Hematopoietic multipotent progenitor cell treated with erythropoietin and hydrocortisone succinate and interleukin-3 and kit ligand, for 15 days (in vitro differentiated cells): Measurements from ENCODE around the gene LIMS1.
"Not testable (repeated sequence)": the region's sequence is repeated elsewhere in the genome, so short reads cannot be mapped to it uniquely, and the experiment has no call there.

Experiments used
- DNase-seq: peaks from one replicate; pipeline ENCODE4 v3.0.0-alpha.2; 2015; ENCODE audit warnings: low spot score

LIMS1 gene, protein sequence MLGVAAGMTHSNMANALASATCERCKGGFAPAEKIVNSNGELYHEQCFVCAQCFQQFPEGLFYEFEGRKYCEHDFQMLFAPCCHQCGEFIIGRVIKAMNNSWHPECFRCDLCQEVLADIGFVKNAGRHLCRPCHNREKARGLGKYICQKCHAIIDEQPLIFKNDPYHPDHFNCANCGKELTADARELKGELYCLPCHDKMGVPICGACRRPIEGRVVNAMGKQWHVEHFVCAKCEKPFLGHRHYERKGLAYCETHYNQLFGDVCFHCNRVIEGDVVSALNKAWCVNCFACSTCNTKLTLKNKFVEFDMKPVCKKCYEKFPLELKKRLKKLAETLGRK

GRCh38 chr2:108533832-108534583, at the start of gene LIMS1:
Gene LIMS1 (plus strand): TSS chr2:108534470. CDS start chr2:108534563, 93 bp downstream.
- peak; percentile 84 for DNase-seq

- no peak for DNase-seq
Measured at GRCh38 chr2:108485253-108485652, 49.0 kb upstream of the LIMS1 start.

DNA sequence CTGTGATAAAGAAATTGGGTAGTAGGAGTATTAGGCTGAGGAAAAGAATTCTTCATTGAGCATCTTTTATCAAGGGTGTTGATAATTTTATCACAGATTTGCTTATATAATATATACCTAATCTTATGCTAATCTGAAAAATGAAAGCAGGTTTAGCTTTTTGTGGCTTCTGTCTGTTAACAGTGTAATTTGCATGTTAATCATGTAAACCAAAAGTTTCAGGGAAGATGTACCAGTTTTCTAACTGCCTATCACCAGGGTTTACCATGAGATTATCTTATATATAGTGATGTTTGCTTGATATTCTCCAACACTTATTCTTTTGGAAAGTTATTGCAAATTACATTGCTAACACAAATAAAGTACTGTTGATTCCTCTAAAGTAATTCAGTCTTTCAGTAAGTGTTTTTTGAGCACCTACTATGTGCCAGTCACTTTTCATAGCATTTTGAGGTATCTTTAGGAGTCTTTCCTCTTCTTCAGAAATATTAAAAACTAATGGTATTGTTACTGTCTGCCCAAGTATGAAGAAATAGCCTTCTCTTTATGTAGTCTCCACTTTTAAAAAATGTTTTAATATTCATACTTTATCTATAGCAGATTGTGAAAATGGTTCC, 43.7 kb upstream of the LIMS1 start:
- DNase-seq, result no peak

DNA sequence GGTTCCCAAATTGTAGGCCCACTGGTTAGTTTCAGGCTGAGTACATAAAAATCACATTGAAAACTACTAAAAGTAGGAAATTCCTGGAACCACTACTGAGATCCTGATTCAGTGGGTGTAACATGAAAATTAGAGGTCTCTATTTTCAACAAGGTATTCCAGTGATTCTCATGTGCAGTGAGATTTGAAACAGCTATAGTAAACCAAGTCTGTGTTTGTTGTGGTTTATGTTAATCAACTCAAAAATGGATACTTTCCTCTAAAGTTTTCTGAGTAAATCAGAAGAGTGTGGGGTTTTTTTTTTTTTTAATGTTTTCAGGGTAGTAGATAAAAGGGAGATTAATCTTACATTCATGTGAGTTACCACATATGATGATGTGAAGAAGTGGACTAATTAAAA, 42.4 kb upstream of the LIMS1 start:
- DNase-seq, result no peak

DNA sequence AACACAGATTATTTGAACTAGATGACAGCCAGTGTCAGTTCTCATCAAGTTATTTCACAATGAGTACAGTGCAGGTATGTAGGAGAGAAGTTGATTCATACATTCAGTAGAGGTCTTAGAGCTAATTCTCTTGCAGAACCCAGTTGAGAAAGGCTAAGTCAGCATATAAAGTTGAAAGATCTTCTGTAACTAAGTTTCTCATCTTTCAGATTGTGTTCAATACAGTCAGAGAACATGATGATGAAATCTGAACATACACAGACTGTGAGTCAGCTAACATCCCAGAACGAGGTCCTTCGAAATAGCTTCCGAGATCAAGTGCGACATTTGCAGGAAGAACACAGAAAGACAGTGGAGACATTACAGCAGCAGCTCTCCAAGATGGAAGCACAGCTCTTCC, 41.9 kb upstream of the LIMS1 start:
- DNase-seq, result no peak

DNA sequence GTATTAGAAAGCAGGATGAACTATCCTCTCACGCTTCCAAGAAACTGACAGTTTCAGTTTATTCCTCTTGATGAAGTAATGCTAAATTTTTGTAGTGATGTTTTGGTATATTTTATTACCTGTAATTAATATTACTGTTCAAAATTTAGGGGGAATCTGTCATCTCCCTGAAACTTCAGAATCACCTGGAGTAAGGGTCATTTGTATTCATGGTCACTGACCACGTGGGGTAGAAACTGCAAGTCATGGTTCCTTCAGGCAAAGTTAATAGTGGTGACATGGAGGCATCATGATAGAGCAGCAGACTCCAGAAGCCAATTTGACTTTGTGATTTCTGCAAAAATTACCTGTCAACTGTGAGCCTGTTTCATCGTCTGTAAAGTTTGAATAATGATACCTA, 38.1 kb upstream of the LIMS1 start:
- not testable (repeated sequence) for DNase-seq

GRCh38 chr2:108507620-108508019, 26.6 kb upstream of the LIMS1 start:
- DNase-seq, result not testable (repeated sequence)

DNA sequence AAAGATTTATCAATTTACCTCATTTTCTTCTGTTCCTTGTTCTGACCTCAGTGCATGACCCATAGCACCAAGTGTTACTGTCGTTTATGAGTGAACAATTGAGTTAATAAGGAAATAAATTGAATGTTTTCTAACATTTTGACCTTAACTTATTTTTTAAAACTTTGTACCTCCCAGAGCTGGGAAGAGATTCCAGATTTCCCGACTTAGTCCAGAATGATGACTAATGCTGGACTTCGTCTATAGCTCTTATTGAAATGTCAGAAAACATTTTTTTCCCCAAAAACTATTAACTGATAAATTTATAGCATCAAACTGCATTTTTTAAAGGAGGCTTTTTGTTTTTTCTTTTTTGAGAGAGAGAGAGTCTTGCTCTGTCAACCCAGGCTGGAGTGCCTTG, 21.8 kb upstream of the LIMS1 start:
- not testable (repeated sequence) for DNase-seq

- not testable (repeated sequence) for DNase-seq
Measured at GRCh38 chr2:108514478-108514877, 19.8 kb upstream of the LIMS1 start.

DNA sequence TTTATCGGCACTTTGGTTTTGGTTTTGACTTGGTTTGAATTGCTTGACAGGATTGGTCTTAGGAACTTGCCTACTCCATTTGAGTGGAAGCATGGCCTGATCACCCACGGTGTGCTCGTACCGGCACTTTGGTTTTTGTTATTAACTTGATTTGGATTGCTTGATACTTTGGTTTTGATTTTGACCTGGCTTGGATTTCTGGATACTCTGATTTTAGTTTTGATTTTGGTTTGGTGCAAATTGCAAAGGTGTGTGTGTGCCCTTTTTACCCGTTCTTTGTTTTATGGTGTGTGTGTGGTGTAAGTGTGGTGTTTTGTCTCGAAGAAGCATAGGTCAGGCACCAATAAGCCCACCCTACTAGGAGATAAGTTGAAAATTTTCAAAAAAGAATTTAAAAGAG, 9.6 kb upstream of the LIMS1 start:
- DNase-seq, result not testable (repeated sequence)

DNA sequence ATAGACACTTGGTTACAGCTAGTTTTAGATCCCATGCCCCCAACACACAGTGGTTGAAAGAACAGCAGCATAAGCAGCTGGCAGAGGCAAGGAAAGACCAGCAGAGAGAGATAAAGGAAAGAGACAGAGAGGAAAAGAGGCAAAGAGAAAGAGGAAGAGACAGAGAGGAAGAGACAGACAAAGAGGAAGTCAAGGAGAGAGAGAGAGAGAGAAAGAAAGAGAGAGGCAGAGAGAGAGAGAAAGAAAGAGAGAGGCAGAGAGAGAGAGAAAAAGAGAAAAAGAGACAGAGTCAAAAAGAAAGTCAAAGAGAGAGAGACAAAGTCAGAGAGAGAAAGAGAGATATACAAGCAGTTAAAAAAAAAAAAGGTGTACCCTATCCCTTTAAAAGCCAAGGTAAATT, 9.0 kb upstream of the LIMS1 start:
- not testable (repeated sequence) for DNase-seq

DNA sequence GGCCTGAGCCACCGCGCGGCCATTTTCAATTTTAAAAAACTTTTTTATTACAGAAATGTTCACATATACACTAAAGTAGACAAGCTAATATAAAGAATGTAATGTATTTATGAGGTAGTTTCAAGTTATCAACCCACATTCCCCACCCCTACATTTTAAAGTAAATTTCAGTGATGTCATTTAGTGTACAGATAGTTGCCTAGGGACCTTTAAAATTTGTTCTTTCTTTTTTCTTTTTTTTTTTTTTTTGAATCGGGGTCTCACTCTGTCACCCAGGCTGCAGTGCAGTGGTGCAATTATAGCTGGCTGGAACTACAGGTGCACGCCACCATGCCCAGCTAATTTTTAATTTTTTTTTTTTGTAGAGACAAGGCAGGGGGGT, 2.6 kb upstream of the LIMS1 start:
- DNase-seq, result no peak

DNA sequence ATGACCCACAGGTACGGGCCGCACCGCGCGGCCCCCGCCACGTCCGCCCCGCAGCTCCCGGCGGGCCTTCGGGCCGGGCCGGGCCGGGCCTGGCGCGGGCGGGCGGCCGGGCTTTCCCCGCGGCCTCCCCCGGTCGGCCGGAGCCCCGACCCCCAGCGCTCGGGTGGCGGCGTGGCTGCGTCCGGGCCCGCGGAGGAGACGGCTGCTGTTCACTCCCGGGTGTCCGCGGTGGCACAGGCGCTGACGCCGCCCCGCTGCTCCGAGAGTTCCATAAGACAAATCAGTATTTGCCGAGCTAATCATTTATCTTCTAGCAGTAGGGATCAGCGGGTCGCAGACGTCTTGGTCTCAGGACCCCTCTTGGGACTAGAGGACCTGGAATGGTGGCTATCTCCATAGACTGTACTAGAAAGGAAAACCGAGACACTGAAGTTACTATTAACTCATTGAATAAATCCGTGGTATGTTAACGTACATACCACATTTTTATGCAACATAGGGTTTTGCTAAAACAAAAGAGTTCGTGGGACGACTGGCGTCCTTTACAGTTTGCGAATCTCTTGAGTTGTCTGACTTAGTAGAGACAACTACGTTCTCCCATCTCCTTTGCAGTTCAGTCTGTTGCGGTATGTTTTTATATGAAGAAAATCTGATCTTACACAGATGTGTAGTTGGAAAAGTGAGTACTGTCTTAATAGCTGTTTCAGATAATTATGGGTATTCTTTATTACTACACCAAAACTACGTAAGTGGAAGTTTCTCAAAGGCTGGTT, 500 bp downstream of the LIMS1 start:
- DNase-seq, result no peak

- DNase-seq, result no peak
Measured at GRCh38 chr2:108535357-108535631, 1.0 kb downstream of the LIMS1 start.

DNA sequence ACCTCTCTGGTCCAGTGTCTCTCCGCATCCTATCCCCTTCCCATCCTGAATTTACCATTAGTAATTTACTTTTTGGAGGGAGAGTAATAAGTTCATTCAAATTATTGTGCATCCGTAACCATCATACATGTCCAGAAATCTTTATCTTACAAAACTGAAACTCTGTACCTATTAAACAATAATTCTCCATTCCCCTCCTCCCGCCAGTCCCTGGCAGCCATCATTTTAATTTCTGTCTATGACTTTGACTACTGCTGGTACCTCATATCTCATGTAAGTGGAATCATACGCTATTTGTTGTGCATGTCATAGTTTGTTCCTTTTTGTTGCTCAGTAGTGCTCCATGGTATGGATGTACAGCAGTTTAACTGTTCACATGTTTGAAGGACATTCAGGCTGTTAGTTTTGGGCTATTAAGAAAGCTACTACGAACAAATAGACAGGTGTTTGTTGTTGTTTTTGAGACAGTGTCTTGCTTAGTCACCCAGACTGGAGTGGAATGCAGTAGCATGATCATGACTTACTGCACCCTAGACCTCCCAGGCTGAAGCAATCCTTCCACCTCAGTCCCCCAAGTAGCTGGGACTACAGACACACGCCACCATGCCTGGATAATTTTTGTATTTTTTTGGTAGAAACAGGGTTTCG, 2.0 kb downstream of the LIMS1 start:
- DNase-seq, result no peak

GRCh38 chr2:108536911-108537310, 2.6 kb downstream of the LIMS1 start:
- DNase-seq, result no peak

DNA sequence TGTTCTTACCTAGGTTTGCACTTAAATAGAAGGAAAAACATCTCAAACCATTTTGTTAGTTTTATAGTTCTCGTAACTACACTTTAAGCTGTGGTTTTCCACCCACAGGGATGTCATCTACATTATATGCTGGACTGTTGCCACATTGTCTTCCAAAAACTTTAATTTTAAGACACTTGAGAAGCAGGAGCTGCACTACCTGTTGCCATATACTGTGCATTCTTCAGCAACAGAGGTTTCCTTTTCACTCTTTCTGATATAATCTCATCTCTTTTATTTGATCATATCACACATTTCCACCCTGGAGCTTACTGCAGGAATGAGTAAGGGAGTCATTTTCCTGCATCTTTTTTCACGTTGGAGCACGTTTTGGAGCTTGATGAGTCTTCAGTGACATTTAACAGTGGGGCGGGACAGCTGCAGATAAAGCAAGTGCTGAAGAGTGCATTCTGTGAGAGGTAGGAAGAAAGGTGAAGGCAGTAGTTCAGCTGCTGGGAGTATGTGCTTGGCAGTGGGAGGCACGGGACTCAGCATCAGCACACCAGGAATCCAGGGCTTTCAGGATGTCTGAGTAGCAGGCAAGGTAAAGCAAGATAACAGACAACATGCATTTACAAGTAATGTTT, 3.8 kb downstream of the LIMS1 start:
- no peak for DNase-seq

DNA sequence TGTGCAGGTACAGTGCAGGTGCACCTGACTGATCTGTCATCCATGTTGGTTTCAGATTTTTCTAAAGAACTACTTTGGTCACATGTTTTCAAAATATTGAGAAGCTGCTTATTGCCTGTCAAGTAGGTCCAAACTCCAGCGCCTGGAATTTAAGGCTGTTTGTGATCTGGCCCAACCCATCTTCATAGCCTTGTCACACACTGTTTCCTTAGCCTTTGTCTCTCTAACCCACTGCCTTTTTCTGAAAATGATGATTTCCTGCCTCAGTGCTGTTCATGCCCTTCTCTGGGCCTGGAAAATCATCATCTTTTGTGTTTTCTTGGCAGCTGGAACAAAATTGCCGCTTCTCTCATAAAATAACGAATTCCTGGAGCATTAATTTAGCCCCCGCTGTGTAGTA, 7.2 kb downstream of the LIMS1 start:
- DNase-seq, result no peak

- DNase-seq, result no peak
Measured at GRCh38 chr2:108542071-108542470, 7.8 kb downstream of the LIMS1 start.

GRCh38 chr2:108547606-108548005, 13.3 kb downstream of the LIMS1 start:
- no peak for DNase-seq

GRCh38 chr2:108548208-108549003, 14.1 kb downstream of the LIMS1 start:
- no peak for DNase-seq
